HepG2 (cell line): Measurements from ENCODE around the gene B4GALT2. TPM values are rescaled to one million over a fixed set of nuclear protein-coding genes. Genes with fewer than 3 reads are reported as not detected.

Experiments
- BRCA1 ChIP-seq: sonication (generic); formaldehyde crosslinking; IDR thresholded peaks from 2 replicates; pipeline ENCODE4 v1.4.0; 2020; ENCODE audit warnings: missing genetic modification reagents
- CENPT ChIP-seq: sonication (generic); formaldehyde crosslinking; IDR thresholded peaks from 2 replicates; pipeline ENCODE4 v1.8.0; 2022; ENCODE audit warnings: low read depth, mild to moderate bottlenecking, moderate library complexity, missing genetic modification reagents
- EP300 ChIP-seq, 3 experiments: sonication (generic) in 1 of 3; formaldehyde crosslinking in 1 of 3; IDR thresholded peaks; 2 replicates each; pipeline versions ENCODE4 v1.5.1 to v1.6.1; 2011 to 2020; ENCODE audit warnings: low read depth in 2 of 3, low read length in 2 of 3, borderline replicate concordance in 1 of 3, improper control_type of control experiment in 1 of 3, mild to moderate bottlenecking in 1 of 3, missing genetic modification reagents in 1 of 3, moderate library complexity in 1 of 3
- GATAD1 ChIP-seq: IDR thresholded peaks from 2 replicates; pipeline ENCODE4 v1.6.1; 2016; ENCODE audit warnings: missing genetic modification reagents, missing compliant biosample characterization
- HNRNPLL ChIP-seq: fragments of 200-400 bp; formaldehyde crosslinking; IDR thresholded peaks from 2 replicates; pipeline ENCODE4 v1.6.1; 2017; ENCODE audit warnings: mild to moderate bottlenecking, low read depth, low read length; ENCODE audit not compliant: poor library complexity, severe bottlenecking
- KAT7 ChIP-seq: IDR thresholded peaks from 2 replicates; pipeline ENCODE4 v1.6.1; 2018; ENCODE audit warnings: borderline replicate concordance, missing compliant biosample characterization
- MBD4 ChIP-seq: IDR thresholded peaks from 2 replicates; pipeline ENCODE4 v1.6.1; 2012; ENCODE audit warnings: low read length, inconsistent platforms, borderline replicate concordance
- MXD4 ChIP-seq: IDR thresholded peaks from 2 replicates; pipeline ENCODE4 v1.6.1; 2016; ENCODE audit warnings: mild to moderate bottlenecking, missing biosample characterization, missing genetic modification reagents
- NFE2 ChIP-seq: sonication (generic); formaldehyde crosslinking; IDR thresholded peaks from 2 replicates; pipeline ENCODE4 v1.4.0; 2020; ENCODE audit warnings: missing genetic modification reagents
- PCBP1 ChIP-seq: fragments of 200-400 bp; formaldehyde crosslinking; IDR thresholded peaks from 2 replicates; pipeline ENCODE4 v1.6.1; 2017; ENCODE audit warnings: mild to moderate bottlenecking, low read depth, low read length, borderline replicate concordance
- SIN3A ChIP-seq: IDR thresholded peaks from 2 replicates; pipeline ENCODE4 v1.6.1; 2011; ENCODE audit warnings: low read depth, mild to moderate bottlenecking, control low read depth, low read length, borderline replicate concordance
- SNAI1 ChIP-seq: sonication (generic); formaldehyde crosslinking; IDR thresholded peaks from 2 replicates; pipeline ENCODE4 v1.5.0; 2020; ENCODE audit warnings: mild to moderate bottlenecking, missing genetic modification reagents, borderline replicate concordance
- STAG1 ChIP-seq: sonication (generic); formaldehyde crosslinking; IDR thresholded peaks from 2 replicates; pipeline ENCODE4 v1.4.0; 2020; ENCODE audit warnings: missing genetic modification reagents
- ZKSCAN8 ChIP-seq: IDR thresholded peaks from 2 replicates; pipeline ENCODE4 v1.6.1; 2016; ENCODE audit warnings: borderline replicate concordance, missing genetic modification reagents, missing compliant biosample characterization
- ZNF17 ChIP-seq: sonication (generic); formaldehyde crosslinking; IDR thresholded peaks from 2 replicates; pipeline ENCODE4 v1.5.0; 2020; ENCODE audit warnings: mild to moderate bottlenecking, missing genetic modification reagents
- ZNF430 ChIP-seq: sonication (generic); formaldehyde crosslinking; IDR thresholded peaks from 2 replicates; pipeline ENCODE4 v1.9.0; 2021; ENCODE audit warnings: mild to moderate bottlenecking, missing genetic modification reagents
- ZNF674 ChIP-seq: sonication (generic); formaldehyde crosslinking; IDR thresholded peaks from 2 replicates; pipeline ENCODE4 v1.5.0; 2020; ENCODE audit warnings: low read depth, mild to moderate bottlenecking, missing genetic modification reagents
- polyA plus RNA-seq, 8 experiments: library from polyadenylated mRNA; depleted of rRNA in 3 of 8; stranded (reverse) in 7 of 8; unstranded in 1 of 8; fragments of >200 nt; fragmentation: Illumina TruSeq in 4 of 8; extraction: Trizol in 4 of 8; gene quantifications; 2 replicates each; pipeline versions ENCODE4 v1.2.1 to v1.2.3, GENCODE V29; 2011 to 2016; ENCODE audit warnings: low read depth in 4 of 8, missing spikeins in 1 of 8, mixed read lengths in 1 of 8; ENCODE audit not compliant: insufficient read depth in 1 of 8
- total RNA-seq, 5 experiments: library from RNA; depleted of rRNA; stranded (reverse); fragments of >200 nt; fragmentation: Illumina TruSeq; extraction: Trizol; gene quantifications; 2 replicates each; pipeline ENCODE4 v1.2.3, GENCODE V29; 2016; ENCODE audit warnings: low read depth in 1 of 5
- TF ChIP-seq, protein P1 (sequence below): sonication (generic); formaldehyde crosslinking; IDR thresholded peaks from 2 replicates; pipeline ENCODE4 v1.5.0; 2020; ENCODE audit warnings: missing genetic modification reagents
- TF ChIP-seq, protein P2 (sequence below): sonication (generic); formaldehyde crosslinking; IDR thresholded peaks from 2 replicates; pipeline ENCODE4 v1.5.1; 2020; ENCODE audit warnings: missing genetic modification reagents, mild to moderate bottlenecking, borderline replicate concordance
- TF ChIP-seq, protein P3 (sequence below): sonication (generic); formaldehyde crosslinking; IDR thresholded peaks from 2 replicates; pipeline ENCODE4 v1.8.1; 2023; ENCODE audit warnings: mild to moderate bottlenecking, missing genetic modification reagents, borderline replicate concordance
- TF ChIP-seq, protein P4 (sequence below): IDR thresholded peaks from 2 replicates; pipeline ENCODE4 v1.6.1; 2016; ENCODE audit warnings: mild to moderate bottlenecking, missing biosample characterization, missing genetic modification reagents
- TF ChIP-seq, protein P5 (sequence below): sonication (generic); formaldehyde crosslinking; IDR thresholded peaks from 2 replicates; pipeline ENCODE4 v1.4.0; 2020; ENCODE audit warnings: missing genetic modification reagents
- TF ChIP-seq, protein P6 (sequence below): sonication (generic); formaldehyde crosslinking; IDR thresholded peaks from 2 replicates; pipeline ENCODE4 v1.4.0; 2020; ENCODE audit warnings: mild to moderate bottlenecking, missing genetic modification reagents

The B4GALT2 gene
- total and polyA plus RNA-seq, 2 of the 13 experiments (the other 11 are each of a cell fraction or from before 2014, with no cell fraction given): 41.9 to 78.0 TPM

DNA sequence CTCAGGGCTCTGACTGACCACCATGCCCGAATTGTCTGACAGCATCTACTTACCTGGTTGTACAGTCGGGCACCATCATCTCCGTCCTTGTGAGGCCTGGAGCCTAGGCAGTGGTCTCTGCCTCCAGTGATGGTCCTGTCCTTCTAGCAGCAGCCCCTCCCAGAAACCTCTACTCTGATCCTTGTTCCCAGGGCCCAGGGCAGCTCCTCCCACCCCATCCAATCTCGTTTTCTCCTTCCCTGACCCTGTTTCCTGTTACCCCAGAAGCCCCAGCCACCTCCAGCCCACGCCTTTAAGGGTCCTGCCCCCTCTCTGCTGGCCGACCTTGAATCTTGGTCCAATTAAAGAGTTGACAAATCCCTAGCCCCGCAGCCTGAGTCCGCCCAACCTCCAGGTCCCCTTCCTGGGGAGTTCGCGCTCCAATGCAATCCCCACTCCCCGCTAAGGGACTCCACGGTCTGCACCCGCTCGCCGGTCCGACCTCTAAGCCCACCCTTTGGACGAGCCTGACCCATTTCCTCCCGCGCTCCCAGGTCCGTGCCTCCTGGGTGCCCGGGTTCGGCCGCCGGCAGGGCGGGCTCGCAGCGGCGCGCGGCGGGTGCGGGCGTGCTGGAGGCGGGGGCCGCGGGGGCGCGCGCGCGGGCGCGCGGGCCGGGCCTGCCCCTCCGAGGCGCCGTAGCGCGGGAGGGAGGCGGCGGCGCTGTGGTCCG, at the start of gene B4GALT2 (continued):
- TF ChIP-seq, protein P1, sequence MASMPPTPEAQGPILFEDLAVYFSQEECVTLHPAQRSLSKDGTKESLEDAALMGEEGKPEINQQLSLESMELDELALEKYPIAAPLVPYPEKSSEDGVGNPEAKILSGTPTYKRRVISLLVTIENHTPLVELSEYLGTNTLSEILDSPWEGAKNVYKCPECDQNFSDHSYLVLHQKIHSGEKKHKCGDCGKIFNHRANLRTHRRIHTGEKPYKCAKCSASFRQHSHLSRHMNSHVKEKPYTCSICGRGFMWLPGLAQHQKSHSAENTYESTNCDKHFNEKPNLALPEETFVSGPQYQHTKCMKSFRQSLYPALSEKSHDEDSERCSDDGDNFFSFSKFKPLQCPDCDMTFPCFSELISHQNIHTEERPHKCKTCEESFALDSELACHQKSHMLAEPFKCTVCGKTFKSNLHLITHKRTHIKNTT (CRISPR knock-in tag): no peak
- TF ChIP-seq GATAD1 (CRISPR knock-in tag) (no peak), MBD4 (no peak), CENPT (CRISPR knock-in tag) (no peak), SNAI1 (CRISPR knock-in tag) (no peak), NFE2 (CRISPR knock-in tag) (no peak), ZNF17 (CRISPR knock-in tag) (no peak), ZNF430 (CRISPR knock-in tag) (peak; percentile 65), BRCA1 (CRISPR knock-in tag) (no peak), SIN3A (peak; percentile 33; the same call in 1 of the 2 replicates), ZKSCAN8 (CRISPR knock-in tag) (no peak), ZNF674 (no peak), EP300 (IDR thresholded peaks at IDR 0.05; ENCODE audit: low read depth in 2 of 2, low read length in 2 of 2) (no peak; a peak in 1 of 4 replicates), EP300 (CRISPR knock-in tag; IDR thresholded peaks at IDR 0.05; ENCODE audit: borderline replicate concordance) (no peak), STAG1 (no peak), MXD4 (CRISPR knock-in tag) (no peak), HNRNPLL (peak; percentile 20), KAT7 (CRISPR knock-in tag) (no peak), PCBP1 (0 out of 2 replicates have a peak, but pooled peaks have one; percentile 21)
- TF ChIP-seq, protein P2, sequence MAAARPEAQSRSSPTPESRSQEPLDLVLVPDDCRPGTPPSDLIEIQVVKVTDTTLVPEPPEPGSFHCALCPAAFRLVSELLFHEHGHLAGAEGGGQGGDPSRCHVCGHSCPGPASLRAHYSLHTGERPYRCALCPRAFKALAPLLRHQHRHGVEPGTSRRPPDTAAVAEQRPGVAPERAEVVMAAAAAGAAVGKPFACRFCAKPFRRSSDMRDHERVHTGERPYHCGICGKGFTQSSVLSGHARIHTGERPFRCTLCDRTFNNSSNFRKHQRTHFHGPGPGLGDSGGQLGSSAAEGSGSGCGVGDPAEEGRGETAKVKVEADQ (CRISPR knock-in tag): no peak
- TF ChIP-seq, protein P3, sequence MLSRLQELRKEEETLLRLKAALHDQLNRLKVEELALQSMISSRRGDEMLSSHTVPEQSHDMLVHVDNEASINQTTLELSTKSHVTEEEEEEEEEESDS (CRISPR knock-in tag): no peak
- TF ChIP-seq, protein P4, sequence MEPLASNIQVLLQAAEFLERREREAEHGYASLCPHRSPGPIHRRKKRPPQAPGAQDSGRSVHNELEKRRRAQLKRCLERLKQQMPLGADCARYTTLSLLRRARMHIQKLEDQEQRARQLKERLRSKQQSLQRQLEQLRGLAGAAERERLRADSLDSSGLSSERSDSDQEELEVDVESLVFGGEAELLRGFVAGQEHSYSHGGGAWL: no peak; the same call in 1 of the 2 replicates
- TF ChIP-seq, protein P5, sequence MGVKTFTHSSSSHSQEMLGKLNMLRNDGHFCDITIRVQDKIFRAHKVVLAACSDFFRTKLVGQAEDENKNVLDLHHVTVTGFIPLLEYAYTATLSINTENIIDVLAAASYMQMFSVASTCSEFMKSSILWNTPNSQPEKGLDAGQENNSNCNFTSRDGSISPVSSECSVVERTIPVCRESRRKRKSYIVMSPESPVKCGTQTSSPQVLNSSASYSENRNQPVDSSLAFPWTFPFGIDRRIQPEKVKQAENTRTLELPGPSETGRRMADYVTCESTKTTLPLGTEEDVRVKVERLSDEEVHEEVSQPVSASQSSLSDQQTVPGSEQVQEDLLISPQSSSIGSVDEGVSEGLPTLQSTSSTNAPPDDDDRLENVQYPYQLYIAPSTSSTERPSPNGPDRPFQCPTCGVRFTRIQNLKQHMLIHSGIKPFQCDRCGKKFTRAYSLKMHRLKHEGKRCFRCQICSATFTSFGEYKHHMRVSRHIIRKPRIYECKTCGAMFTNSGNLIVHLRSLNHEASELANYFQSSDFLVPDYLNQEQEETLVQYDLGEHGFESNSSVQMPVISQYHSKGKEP (CRISPR knock-in tag): no peak
- TF ChIP-seq, protein P6, sequence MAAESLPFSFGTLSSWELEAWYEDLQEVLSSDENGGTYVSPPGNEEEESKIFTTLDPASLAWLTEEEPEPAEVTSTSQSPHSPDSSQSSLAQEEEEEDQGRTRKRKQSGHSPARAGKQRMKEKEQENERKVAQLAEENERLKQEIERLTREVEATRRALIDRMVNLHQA (CRISPR knock-in tag): no peak
